DND-41 (cell line): ENCODE data around the gene CD22.

Experiments used
- CTCF ChIP-seq: IDR thresholded peaks from 2 replicates; pipeline ENCODE4 v1.5.1; 2012; ENCODE audit warnings: borderline replicate concordance, low read length, moderate library complexity, mild to moderate bottlenecking; ENCODE audit not compliant: poor library complexity, severe bottlenecking; ENCODE audit errors: extremely low read depth
- EZH2 ChIP-seq: IDR thresholded peaks from 3 replicates; pipeline ENCODE4 v1.6.1; 2012; ENCODE audit warnings: borderline replicate concordance, low read depth, mild to moderate bottlenecking, moderate library complexity, low read length, inconsistent platforms; ENCODE audit not compliant: severe bottlenecking

GRCh38 chr19:35380450-35381124, 51.6 kb downstream of the CD22 start:
- no peak for TF ChIP-seq CTCF
- TF ChIP-seq EZH2: no peak
